DOHH2 (cell line): Measurements from ENCODE around the gene SCARB2.
A peak's percentile ranks its signal among the peaks of the same experiment; 100 is the strongest.

ENCODE experiments used
- H3F3A ChIP-seq: fragments of 200-600 bp; sonication (generic), shearing (Covaris generic); 2 replicates; pipeline ENCODE4 v1.6.0; 2016; ENCODE audit warnings: antibody characterized with exemption, mild to moderate bottlenecking; ENCODE audit not compliant: control insufficient read depth, insufficient read depth
- H3K27ac ChIP-seq: fragments of 200-600 bp; sonication (generic); 2 replicates; pipeline ENCODE4 v1.5.1; 2014; ENCODE audit warnings: low read depth, mild to moderate bottlenecking, low read length, moderate library complexity
- H3K27me3 ChIP-seq: fragments of 200-600 bp; sonication (generic); 2 replicates; pipeline ENCODE4 v1.6.1; 2014; ENCODE audit warnings: mild to moderate bottlenecking, low read length, mixed read lengths; ENCODE audit not compliant: control insufficient read depth
- H3K36me3 ChIP-seq: fragments of 200-600 bp; sonication (generic); 2 replicates; pipeline ENCODE4 v1.6.1; 2014; ENCODE audit warnings: mild to moderate bottlenecking, low read length, moderate library complexity, mixed read lengths; ENCODE audit not compliant: control insufficient read depth
- H3K4me1 ChIP-seq: fragments of 200-600 bp; sonication (generic); 2 replicates; pipeline ENCODE4 v1.6.1; 2014; ENCODE audit warnings: mild to moderate bottlenecking, low read length, mixed read lengths; ENCODE audit not compliant: control insufficient read depth
- H3K4me2 ChIP-seq: fragments of 200-600 bp; sonication (generic); 2 replicates; pipeline ENCODE4 v1.6.0; 2014; ENCODE audit warnings: mild to moderate bottlenecking, low read length, moderate library complexity
- H3K4me3 ChIP-seq: fragments of 200-600 bp; sonication (generic); 2 replicates; pipeline ENCODE4 v1.5.1; 2014; ENCODE audit warnings: mild to moderate bottlenecking, low read length, mixed read lengths
- H3K79me2 ChIP-seq: fragments of 200-600 bp; sonication (generic); 2 replicates; pipeline ENCODE4 v1.6.1; 2014; ENCODE audit warnings: mild to moderate bottlenecking, low read length, mixed read lengths; ENCODE audit not compliant: control insufficient read depth
- H3K9me2 ChIP-seq: fragments of 200-600 bp; sonication (generic); replicated peaks from 2 replicates; pipeline ENCODE4 v1.6.1; 2014; ENCODE audit warnings: mild to moderate bottlenecking, low read length, mixed read lengths; ENCODE audit not compliant: control insufficient read depth
- H3K9me3 ChIP-seq: fragments of 200-600 bp; sonication (generic); 2 replicates; pipeline ENCODE4 v1.6.1; 2014; ENCODE audit warnings: antibody characterized with exemption, low read length, mixed read lengths; ENCODE audit not compliant: control insufficient read depth, insufficient read depth
- H4K20me1 ChIP-seq: fragments of 200-600 bp; sonication (generic); 2 replicates; pipeline ENCODE4 v1.6.0; 2014; ENCODE audit warnings: low read depth, mild to moderate bottlenecking, antibody characterized with exemption, low read length, moderate library complexity; ENCODE audit not compliant: control insufficient read depth, insufficient read depth
- CTCF ChIP-seq: fragments of 200-600 bp; sonication (generic); IDR thresholded peaks from one replicate; pipeline ENCODE4 v1.5.1; 2014; ENCODE audit warnings: antibody characterized with exemption, mild to moderate bottlenecking, low read depth, low read length; ENCODE audit not compliant: poor library complexity, severe bottlenecking
- EZH2phosphoT487 ChIP-seq: fragments of 200-600 bp; sonication (generic); IDR thresholded peaks from 2 replicates; pipeline ENCODE4 v1.6.1; 2017; ENCODE audit warnings: borderline replicate concordance, mild to moderate bottlenecking, antibody characterized with exemption, low read length, moderate library complexity, mixed read lengths

Gene SCARB2

DNA sequence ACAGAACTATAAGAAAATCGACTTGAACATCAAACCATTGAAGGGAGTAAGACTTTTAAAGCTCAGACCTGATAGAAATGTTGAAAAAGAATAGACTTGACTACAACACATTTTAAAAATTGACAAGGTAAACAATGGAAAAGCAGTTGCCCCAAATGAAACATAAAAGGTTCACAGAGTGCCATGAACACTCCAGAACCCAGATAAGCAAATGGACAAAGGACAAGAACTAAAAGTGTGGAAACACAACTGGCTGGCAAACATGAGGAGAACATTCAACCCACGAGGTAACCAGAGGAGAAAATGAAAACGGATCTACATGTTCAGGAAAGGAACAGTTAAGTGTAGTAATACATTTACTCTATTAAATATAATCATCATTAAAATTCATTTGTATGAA is 26.5 kb downstream of the SCARB2 start:
- H3K4me2 ChIP-seq: no peak overlapping the region
- H3K9me3 ChIP-seq: no peaks in the 10 kb centered on the region
- no peaks in the 10 kb centered on the region for H4K20me1 ChIP-seq
- H3K79me2 ChIP-seq: no peaks in the 10 kb centered on the region
- no peaks in the 10 kb centered on the region for H3K9me2 ChIP-seq
- no peaks in the 10 kb centered on the region for H3F3A ChIP-seq
- no peaks in the 10 kb centered on the region for H3K36me3 ChIP-seq
- H3K4me1 ChIP-seq: no peaks in the 10 kb centered on the region
- TF ChIP-seq CTCF: no peak
- no peak for TF ChIP-seq EZH2phosphoT487
- no peak overlapping the region for H3K4me3 ChIP-seq
- H3K27me3 ChIP-seq: no peaks in the 10 kb centered on the region
- H3K27ac ChIP-seq: no peak overlapping the region

- Histone ChIP-seq H3K27me3 (no peaks in the 10 kb centered on the region), H3K4me1 (peaks cover 12% of the 10 kb centered on the region), H3K36me3 (no peaks in the 10 kb centered on the region), H4K20me1 (no peaks in the 10 kb centered on the region), H3F3A (no peaks in the 10 kb centered on the region), H3K9me3 (no peaks in the 10 kb centered on the region), H3K4me2 (no peak overlapping the region), H3K4me3 (no peak overlapping the region), H3K79me2 (no peaks in the 10 kb centered on the region), H3K27ac (no peak overlapping the region), H3K9me2 (no peaks in the 10 kb centered on the region)
- TF ChIP-seq EZH2phosphoT487 (no peak), CTCF (no peak)
Observed at GRCh38 chr4:76182463-76182862, 31.2 kb downstream of the SCARB2 start.

DNA sequence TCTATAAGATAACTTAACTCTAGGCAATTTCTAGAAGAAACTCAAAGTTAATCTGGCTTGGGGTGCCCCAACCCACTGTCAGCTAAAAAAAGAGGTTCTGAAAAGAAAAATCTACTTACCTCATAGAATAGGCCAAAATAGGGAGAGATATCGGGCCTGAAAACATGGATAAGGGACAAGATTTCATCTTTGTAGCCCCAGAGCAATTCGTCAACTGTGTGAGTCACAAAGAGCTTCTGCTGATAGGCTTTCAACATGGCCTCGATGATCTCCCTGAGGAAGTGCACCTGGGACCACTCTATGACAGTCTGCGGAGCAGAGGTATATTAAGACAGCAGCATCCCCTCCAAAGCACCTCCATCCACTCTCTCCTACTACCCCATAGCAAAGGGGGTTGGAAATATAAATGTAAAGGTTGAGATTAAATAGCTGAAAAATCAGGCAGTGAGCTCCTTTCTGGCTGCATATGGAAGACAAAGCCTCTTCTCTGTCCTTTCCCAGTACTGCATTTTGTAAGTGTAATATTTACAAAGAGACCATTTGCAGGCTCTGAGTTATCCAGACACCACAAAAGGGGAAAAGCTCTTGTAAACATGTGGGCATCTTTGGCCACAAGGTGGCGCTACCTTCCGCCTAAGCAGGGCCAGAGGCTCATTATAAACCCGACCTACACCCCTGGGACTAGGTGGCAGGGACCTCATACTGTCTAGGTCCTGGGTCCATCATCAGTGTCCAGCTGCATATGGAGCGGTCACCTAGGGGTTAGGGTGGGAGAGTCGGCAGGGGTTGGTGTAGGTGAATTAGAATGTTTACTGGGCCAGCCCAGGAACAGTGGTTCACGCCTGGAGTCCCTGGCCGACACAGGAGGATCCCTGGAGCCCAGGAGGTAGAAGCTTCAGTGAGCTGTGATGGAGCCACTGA is 34.0 kb downstream of the SCARB2 start:
- no peaks in the 10 kb centered on the region for H3K79me2 ChIP-seq
- peaks cover 22% of the 10 kb centered on the region for H3K4me1 ChIP-seq
- H3K4me2 ChIP-seq: no peak overlapping the region
- no peaks in the 10 kb centered on the region for H3K9me2 ChIP-seq
- H3K36me3 ChIP-seq: no peaks in the 10 kb centered on the region
- no peak overlapping the region for H3K4me3 ChIP-seq
- no peaks in the 10 kb centered on the region for H3K9me3 ChIP-seq
- peak; percentile 88 for TF ChIP-seq CTCF
- TF ChIP-seq EZH2phosphoT487: no peak
- H3F3A ChIP-seq: no peaks in the 10 kb centered on the region
- no peaks in the 10 kb centered on the region for H4K20me1 ChIP-seq
- H3K27ac ChIP-seq: no peak overlapping the region
- H3K27me3 ChIP-seq: no peaks in the 10 kb centered on the region
